GM11168 (cell line): ENCODE results near the gene LPGAT1.
"Not testable (repeated sequence)": the region's sequence is repeated elsewhere in the genome, so short reads cannot be mapped to it uniquely, and the experiment has no call there.

Experiments
- in situ Hi-C: fragments of 300-500 bp; cut with MboI; formaldehyde crosslinking; loops from one replicate; pipeline ENCODE4 v1.12.0; 2022; ENCODE audit warnings: low sequenced_read_pairs; ENCODE audit not compliant: unreplicated experiment

LPGAT1 gene

GRCh38 chr1:211737115-211738035 is 93.2 kb downstream of the LPGAT1 start:
- in situ Hi-C loops = no loop called here

- in situ Hi-C loops = no loop called here
These were observed 94.1 kb downstream of the LPGAT1 start for GRCh38 chr1:211736351-211736915.

GRCh38 chr1:211735208-211736170 is 95.1 kb downstream of the LPGAT1 start:
- in situ Hi-C loops = no loop called here

GRCh38 chr1:211734791-211735190 is 95.8 kb downstream of the LPGAT1 start:
- in situ Hi-C loops = no loop called here

- in situ Hi-C loops = no loop called here
These were observed 96.2 kb downstream of the LPGAT1 start for GRCh38 chr1:211734359-211734758.

GRCh38 chr1:211732293-211732980 is 98.1 kb downstream of the LPGAT1 start:
- in situ Hi-C loops = no loop called here

- in situ Hi-C loops = no loop called here
These were observed 98.9 kb downstream of the LPGAT1 start for GRCh38 chr1:211731456-211732292.

- in situ Hi-C loops = no loop called here
These were observed 100.2 kb downstream of the LPGAT1 start for GRCh38 chr1:211730347-211730746.

GRCh38 chr1:211729238-211729637 is 101.3 kb downstream of the LPGAT1 start:
- in situ Hi-C loops = no loop called here

- in situ Hi-C loops = no loop called here
These were observed 104.0 kb downstream of the LPGAT1 start for GRCh38 chr1:211726467-211726995.

GRCh38 chr1:211724687-211725196 is 105.8 kb downstream of the LPGAT1 start:
- in situ Hi-C loops = no loop called here

- in situ Hi-C loops = no loop called here
These were observed 107.3 kb downstream of the LPGAT1 start for GRCh38 chr1:211723273-211723672.

- in situ Hi-C loops = no loop called here
These were observed 108.0 kb downstream of the LPGAT1 start for GRCh38 chr1:211722277-211723175.

GRCh38 chr1:211716555-211716954 is 114.0 kb downstream of the LPGAT1 start:
- in situ Hi-C loops = not testable (repeated sequence)

GRCh38 chr1:211715971-211716370 is 114.6 kb downstream of the LPGAT1 start:
- in situ Hi-C loops = no loop called here

GRCh38 chr1:211714154-211714553 is 116.4 kb downstream of the LPGAT1 start:
- in situ Hi-C loops = no loop called here

- in situ Hi-C loops = no loop called here
These were observed 117.3 kb downstream of the LPGAT1 start for GRCh38 chr1:211713231-211713630.

- in situ Hi-C loops = no loop called here
These were observed 119.3 kb downstream of the LPGAT1 start for GRCh38 chr1:211711315-211711705.
